HG03575 (cell line): ENCODE results near the gene IRF2.
A peak's percentile ranks its signal among the peaks of the same experiment; 100 is the strongest.

Source experiments
- ATAC-seq: cut with Tn5 transposase; IDR thresholded peaks from one replicate; pipeline ENCODE4 v1.9.1; 2021; ENCODE audit not compliant: unreplicated experiment, insufficient number of reproducible peaks, low FRiP score; ENCODE audit errors: extremely low read depth

The IRF2 gene

DNA sequence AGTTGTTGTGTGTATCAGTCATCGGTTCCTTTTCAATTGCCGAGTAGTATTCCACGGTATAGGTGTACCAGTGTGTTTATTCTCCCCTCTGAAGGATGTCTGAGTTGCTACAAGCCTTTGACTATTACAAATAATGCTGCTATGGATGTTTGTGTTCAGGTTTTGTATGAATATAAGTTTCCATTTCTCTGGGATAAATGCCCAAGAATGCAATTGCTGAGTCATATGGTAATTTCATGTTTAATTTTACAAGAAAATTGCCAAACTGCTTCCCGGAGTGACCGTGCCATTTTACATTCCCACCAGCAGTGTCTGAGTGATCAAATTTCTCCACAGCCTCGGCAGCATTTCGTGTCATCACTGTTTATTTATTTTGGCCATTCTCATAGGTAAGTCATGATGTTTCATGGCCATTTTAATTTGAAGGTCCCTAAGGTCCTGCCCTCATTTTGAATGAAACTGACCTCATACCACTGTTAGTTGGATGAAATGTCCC is 73.9 kb downstream of the IRF2 start:
- no peak for ATAC-seq

DNA sequence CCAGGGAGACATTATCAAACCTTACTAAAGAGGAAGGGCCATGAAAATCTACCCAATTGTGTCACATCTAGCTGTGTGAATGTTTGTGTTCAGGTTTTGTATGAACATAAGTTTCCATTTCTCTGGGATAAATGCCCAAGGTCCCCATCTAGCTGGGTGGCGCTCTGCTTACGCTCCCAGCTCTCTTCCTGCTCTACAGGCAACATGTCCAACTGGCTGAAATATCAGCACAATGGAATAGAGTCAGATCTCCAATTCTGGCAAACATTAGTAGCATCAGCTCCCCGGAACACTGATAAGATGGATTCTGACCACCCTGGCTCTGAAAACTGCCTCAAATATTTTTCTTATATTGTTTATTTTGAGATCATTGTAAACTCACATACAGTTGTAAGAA is 74.8 kb downstream of the IRF2 start:
- ATAC-seq = no peak

DNA sequence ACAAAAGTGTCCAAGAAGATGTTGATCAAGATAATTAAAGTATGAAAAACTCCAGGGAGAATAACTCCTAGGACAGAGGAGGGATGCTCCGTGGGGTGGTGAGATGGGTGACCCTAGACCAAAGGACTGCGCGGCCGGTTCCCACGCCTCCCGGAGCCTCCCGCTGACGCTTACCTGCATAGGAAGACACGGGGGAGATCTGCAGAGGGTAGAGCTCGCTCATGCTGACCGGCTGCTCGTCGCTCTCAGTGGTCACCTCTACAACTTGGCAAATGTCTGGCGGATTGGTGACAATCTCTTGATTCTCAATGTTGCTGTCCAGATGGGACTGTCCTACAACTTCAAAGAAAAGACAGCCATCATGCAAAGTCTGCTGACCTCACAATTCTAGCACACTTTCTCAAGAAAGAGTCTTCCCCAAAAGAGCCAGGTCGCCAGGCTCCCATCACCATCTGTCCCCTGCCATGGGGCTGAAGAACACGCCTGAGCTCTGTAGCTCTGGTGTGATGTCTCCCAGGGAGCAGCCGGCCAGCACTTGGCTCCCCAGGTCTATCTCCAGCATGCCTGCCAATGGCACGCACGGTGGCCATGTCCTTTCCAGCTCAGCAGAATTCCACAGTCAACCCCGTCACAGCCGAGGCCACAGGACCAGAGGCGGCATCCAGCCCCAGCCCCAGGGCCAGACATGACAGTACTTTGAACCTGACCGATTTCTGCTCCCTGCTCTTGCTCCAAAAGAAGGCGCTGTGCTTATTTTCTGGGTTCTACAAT is 75.4 kb downstream of the IRF2 start:
- ATAC-seq = no peak

DNA sequence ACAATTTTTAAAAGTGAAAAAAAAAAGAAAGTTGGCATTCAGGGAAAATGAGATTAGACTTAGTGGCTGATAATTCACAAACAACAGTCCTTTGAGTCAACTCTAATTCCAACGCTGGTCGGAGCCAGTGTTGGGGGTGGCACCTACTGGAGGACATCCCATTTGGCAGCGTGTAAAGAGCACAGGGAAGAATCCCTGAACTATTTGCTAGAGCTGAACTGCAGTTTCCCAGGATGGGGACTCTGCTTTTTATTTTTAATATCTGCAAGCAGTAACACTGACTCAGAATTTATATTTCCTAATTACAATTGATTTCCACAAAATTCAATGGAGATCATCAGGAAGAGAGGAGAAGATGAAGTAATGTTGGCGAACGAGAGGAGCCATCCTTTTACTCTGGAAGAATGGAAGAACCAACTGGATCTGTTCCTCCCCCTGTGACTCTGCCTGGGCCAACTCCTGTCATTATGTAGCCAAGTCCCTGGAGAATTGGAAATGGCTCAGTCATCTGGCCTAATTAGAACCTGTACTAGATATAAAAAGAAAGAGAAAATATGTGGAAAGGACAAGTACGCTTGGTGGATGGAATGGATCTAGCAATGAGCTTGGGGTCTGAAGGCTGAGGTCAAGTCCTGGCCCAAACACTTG is 76.7 kb downstream of the IRF2 start:
- no peak for ATAC-seq

DNA sequence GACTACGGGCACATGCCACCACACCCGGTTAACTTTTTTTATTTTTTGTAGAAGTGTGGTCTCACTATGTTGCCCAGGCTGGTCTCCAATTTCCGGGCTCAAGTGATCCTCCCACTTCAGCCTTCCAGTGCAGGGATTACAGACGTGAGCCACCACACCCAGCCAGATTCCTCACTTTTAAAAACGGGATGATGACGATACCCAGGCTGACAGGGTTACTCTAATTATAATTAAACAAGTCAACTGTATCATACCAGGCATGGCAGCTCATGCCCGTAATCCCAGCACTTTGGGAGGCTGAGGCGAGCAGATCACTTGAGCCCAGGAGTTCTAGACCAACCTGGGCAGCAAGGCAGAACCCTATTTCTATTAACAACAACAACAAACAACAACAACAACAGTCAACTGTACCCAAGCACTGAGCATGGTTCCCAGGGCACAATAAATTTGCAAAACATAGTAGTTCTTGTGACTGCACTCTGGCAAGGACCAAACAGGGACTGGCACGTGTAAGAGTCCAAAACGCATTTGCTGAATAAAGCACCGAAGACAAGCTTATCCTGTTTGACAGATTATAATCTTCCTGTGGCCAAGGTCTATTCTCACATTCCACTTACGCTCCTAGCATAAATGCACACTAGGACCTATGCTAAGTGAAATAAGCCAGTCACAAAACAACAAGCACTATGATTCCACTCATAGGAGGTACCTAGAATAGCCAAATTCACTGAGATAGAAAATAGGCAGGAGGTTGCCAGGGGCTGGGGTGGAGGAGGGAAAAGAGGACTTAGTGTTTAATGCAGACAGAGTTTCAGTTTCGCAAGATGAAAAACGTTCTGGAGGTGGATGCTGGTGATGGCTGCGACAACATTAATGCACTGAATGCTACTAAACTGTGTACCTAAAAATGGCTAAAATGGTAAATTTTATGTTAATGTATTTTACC is 77.5 kb downstream of the IRF2 start:
- ATAC-seq = no peak

DNA sequence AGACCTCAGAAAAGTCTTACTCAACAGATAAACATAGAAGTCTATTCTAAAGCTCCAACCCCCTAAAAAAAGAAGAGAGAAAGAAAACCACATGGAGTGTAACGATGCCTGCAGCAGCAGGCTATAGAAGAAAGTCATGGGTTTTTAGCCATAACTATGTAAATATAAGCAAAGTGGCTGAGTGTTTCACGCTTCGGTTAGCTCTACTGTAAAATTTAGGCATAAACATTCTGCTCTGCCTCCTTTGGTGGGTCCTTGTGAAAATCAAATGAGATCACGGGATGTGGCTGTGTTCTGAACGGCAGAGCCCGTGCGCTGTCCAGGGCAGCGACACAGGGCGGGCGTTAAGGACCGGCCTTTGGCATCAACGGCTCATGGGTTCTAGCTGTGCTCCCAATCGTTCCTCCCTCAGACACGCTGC is 78.4 kb downstream of the IRF2 start:
- ATAC-seq = peak; percentile 82

DNA sequence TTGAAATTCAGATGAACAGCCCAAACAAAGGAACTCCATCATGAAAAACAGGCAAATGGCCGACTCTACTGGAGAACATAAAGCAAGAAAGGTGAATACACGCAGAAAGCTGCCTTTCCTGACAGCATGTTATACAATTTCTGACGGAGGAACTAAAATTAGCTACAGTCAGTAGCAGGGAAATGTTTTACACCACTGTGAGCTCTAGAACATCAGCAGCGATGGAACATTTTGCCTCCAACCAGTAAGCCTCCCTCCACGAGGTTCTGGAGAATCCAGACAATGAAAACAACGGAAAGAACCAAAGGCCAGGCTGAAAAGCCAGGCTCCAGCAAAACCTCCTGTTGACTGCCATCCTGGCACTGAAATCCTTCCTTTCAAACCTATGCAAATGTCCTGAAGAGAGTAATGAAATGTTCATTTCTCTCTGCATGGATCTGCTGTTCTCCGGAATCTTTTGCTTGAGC is 78.9 kb downstream of the IRF2 start:
- ATAC-seq = no peak

DNA sequence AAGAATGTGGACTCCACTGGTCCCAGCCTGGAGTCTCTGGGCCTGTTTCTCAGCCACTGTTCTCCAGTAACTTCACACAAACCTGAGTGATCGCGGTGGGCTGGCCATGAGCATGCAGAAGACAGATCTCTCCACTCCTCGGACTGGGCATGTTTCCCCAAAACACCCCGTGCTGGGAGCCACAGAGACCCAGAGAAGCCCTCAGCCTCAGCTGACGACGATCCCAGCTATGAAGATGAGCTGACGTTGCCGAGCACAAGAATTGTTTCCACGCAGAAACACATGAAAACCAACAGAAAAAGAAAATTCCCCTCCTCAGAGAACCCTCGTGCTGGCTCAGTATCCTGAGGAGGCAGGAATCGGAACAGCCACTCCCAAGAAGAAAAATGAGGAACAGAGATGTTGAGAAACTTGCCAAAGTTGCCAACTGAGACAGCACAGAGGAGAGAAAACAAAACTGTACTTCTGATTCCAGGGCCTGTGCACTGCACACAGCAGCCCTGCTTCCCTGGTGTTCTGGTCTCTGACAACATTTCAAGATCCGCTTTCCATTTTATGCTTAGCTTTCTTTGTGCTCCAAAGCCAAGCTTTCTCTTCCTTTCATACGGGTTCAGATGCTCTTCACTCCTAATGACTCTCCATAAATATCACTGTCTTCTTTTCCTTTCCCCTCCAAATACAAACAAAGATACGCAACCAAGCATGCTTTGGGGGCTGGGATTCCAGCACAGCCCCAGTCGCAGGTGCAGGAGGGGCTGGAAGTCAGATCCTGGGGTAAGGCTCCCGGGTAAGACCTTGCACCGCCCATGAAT is 81.4 kb downstream of the IRF2 start:
- ATAC-seq = no peak

DNA sequence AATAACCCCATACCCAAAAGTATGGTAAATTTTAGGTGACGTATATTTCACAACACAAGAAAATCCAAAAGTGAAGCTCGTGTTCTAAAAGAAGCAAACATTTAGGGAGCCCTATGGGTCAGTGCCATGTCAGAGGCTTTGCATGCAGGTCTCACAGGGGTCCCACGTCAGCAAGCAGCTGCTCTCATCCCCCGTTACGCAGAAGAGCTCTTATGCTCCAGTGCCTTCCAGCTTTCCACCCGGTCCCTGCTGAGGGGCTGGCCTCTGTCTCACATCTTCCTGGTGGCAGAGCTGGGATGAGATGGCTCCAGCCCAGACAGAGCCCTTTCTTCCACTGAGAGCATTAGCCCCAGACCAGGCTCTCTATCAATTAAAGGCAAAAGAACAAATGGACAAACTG is 82.0 kb downstream of the IRF2 start:
- ATAC-seq = no peak

DNA sequence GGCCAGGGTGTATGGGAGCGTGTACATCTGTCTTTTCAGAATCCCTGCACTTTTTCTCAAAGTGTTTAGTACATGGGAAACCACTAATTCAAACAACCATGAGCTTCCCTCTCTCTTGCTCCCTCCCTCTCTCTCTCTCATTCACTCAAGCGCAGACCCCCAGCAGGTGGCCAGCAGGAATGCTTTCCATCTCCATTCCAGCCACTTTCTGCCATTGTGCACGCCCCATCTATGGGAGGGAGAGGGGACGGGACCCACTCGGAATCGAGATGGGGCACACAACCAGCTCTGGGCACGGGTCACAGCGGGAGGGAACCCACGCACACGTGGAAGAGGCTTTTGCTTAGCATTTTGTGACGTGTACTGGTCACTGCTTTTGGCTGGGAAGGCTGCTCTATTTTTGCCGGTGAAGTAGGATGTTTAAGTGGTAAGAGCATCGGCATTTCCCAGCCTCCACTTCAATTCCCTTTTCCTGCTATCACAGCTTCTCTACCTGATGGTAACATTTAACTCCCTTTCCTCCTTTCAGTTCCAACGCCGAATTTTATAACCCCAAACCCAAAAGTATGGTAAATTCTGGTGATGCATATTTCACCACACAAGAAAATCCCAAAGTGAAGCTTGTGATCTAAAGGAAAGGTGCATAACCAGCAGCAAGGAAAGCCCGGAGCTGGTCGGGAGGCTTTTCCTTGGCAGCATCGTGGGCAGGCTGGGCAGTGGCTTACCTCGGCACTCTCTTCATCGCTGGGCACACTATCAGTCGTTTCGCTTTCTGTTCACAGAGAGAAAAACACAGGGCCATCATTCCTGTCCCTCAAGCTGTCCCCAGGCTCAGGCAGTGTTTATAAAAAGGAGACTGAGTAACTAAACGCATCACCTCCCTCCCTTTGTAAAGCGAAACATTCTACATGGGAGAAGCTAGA is 84.1 kb downstream of the IRF2 start:
- ATAC-seq = no peak

DNA sequence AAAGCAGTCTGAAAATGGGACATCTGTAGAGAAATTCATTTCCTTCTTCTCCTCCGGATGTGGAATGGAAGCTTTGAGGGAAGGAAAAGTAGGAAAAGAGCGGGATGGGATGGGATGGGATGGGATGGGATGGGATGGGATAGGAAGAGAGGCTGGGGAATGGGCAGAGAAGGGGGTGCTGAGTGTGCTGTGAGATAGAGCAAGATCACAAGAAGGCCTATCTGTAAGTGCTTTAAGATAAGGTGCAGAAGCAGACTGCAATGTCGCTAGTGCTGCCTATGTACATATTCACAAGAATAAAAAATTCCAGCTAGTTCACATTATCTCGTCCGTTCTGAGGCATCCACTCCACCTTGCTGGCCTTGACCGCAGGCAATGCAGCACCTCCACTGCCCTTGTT is 86.2 kb downstream of the IRF2 start:
- ATAC-seq = no peak

DNA sequence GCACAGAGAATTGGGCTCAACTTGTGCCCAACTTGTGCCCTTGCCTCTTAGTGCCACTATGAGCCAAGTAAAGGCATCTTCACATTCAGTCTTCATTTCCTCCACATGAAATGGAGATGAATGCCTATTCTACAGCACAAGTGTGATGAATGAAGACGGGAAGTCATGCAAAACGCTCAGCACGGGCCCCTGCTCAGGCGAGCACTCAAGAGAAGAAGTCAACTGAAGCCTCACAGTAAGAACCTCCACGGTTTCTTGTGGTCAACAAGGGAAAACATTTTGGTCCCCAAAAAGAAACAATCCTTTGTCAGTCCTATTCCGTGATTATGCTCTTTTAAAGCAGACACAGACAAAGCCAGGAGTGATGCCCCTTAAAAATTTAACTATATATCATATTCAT is 87.0 kb downstream of the IRF2 start:
- ATAC-seq = no peak

DNA sequence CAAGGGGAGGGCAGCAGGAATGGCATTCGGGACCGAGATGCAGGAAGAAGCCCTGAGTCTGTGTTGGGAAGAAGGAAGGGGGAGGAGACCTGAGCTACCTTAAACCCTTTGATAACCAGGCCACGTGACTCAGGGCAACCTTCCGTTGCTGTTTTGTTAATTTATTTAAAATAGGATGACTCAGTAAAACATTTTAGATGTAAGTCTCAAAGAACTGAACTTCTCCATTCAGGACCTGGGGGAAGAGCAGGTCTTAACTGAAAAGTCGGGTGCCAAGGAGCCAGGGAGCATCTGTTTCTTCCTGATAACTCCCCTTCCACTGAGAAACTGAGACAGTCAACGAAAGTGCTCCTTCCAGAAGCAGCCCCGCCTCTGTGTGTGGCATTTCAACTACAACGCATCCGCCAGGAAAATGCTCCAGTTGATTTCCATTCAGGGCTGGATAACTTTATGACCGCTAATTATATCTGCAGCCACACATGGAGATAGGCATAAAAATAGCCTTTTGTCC is 88.0 kb downstream of the IRF2 start:
- no peak for ATAC-seq

DNA sequence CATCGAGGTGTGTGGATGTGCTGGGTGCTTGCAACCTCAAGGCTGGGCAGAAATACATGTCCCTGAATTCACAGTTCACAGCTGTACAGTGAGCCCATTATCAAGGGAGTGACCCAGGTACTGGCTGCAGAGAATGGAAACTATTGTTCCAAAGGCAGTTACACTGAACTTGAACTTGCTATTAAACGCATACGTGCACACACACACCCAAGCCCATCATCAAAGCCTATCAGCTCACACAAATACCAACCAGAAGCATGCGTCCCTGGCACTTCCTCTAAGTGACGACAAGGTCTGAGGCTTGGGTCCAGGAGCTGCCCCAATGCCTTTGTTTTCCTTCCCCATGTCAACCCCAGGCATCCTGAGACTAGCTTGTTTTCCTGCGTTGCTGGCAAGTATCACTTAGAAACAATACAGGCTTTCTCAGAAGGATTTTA is 88.6 kb downstream of the IRF2 start:
- no peak for ATAC-seq

DNA sequence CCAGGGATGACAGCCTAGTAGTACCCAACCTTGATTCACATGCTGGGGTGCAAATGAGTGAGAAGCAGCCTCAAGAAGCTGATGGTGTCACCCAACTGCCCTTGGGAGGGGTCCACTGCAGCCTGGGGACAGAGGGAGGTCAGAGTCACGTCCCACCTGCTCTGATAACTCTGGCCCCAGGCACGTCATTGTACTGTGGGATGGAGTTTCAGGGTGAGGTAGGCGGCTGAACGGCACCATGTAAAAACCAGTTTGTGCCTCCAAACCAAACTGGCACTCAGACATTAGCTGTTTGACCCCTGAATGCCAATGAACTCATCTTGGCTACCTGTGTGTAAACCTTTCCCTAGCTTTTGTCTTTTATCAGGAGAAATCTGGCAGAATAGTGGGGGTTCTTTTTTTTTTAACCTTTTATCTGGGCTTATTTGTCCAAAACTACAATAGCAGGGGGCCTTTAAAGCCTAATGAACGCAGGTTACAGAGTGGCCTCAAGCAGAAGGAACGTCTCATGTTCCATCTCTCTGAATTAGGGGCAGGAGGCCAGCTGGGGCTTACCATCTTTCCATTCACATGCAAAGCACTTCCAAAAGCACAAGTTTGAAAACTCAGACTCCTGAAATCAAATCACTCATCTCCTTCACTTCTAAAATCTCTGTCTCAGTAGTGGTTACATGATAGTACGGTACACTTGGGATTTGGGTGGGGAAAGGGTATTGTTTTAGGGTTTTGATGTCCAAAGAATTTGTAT is 89.4 kb downstream of the IRF2 start:
- no peak for ATAC-seq

DNA sequence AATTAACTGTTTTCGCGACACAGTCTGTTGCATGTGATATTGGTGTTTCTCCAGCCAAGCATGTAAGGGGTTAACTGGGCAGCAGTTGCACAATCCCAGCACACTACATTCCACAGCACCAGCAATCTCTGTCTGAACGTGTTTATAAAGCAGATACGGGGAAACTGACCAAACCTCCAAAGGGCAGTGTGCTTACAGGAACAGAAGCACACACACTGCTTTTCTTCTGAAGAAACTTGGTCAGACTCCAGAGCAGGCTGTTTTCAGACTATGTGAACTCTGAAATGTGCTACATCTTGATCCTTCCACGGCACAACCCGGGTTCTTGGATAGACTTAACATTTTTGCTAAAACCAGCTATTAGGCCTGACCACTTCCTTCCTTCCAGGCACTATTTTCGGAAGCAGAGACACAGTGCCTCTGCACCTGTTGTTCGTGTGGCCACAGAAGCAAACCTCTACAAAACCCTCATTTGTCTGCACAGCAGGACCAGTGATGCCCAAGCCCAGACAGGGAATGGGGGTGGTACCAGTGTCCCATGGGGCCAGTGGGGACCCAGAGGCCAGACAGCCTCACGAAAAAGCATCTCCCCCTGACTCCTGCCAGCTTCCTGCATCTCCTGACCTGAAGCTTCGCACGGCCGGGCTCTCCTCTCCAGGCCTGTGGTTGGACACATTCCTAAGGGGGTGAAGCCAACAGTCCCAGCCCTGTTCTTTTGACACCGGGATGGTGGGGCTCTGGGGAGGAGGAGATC is 90.1 kb downstream of the IRF2 start:
- ATAC-seq = peak; percentile 51
